Kidney (tissue), 14 donors: ENCODE results near the gene PDZD2. TPM values are rescaled to one million over a fixed set of nuclear protein-coding genes. Genes with fewer than 3 reads are reported as not detected.
"Not testable (repeated sequence)": the region's sequence is repeated elsewhere in the genome, so short reads cannot be mapped to it uniquely, and the experiment has no call there.

Source experiments
- DNase-seq, 5 donors: peaks; one replicate each; pipeline ENCODE4 v3.0.0-alpha.2; 2013 to 2020
- FAIRE-seq: peaks from 2 replicates; lab custom pipeline; 2012; peaks lifted over from hg19 to GRCh38; lab: Jason Lieb, UNC
- H3K27ac ChIP-seq, 2 donors: one replicate each; pipeline ENCODE4 v1.7.0; 2013; ENCODE audit warnings: low read depth in 2 of 2, low read length in 2 of 2, inconsistent platforms in 1 of 2
- H3K27me3 ChIP-seq: one replicate; pipeline ENCODE4 v1.7.1; 2013; ENCODE audit warnings: low read length, inconsistent platforms; ENCODE audit not compliant: control insufficient read depth, insufficient read depth
- H3K36me3 ChIP-seq, 3 donors: one replicate each; pipeline versions ENCODE4 v1.7.0 to v1.7.1; 2013; ENCODE audit warnings: low read length in 3 of 3, control low read depth in 1 of 3, inconsistent platforms in 1 of 3; ENCODE audit not compliant: insufficient read depth in 3 of 3, control insufficient read depth in 2 of 3
- H3K4me1 ChIP-seq, 3 donors: one replicate each; pipeline versions ENCODE4 v1.7.0 to v1.7.1; 2013; ENCODE audit warnings: low read length in 3 of 3, inconsistent platforms in 1 of 3, low read depth in 1 of 3; ENCODE audit not compliant: control insufficient read depth in 2 of 3, insufficient read depth in 2 of 3
- H3K4me3 ChIP-seq, 3 donors: one replicate each; pipeline versions ENCODE4 v1.7.0 to v1.8.1; 2013; ENCODE audit warnings: low read length in 3 of 3, control low read depth in 1 of 3, inconsistent platforms in 1 of 3
- H3K9ac ChIP-seq, 3 donors: one replicate each; pipeline versions ENCODE4 v1.7.0 to v1.7.1; 2013; ENCODE audit warnings: low read length in 3 of 3, control low read depth in 1 of 3, inconsistent platforms in 1 of 3
- H3K9me3 ChIP-seq, 3 donors: one replicate each; pipeline versions ENCODE4 v1.7.0 to v1.7.1; 2013; ENCODE audit warnings: low read length in 3 of 3, control low read depth in 1 of 3, inconsistent platforms in 1 of 3; ENCODE audit not compliant: control insufficient read depth in 2 of 3, insufficient read depth in 1 of 3
- intact Hi-C: fragments of 100-400 bp; cut with DNase I; formaldehyde crosslinking; loops from one replicate; pipeline ENCODE4 v1.11.1; 2022
- polyA plus RNA-seq: library from polyadenylated mRNA; stranded (reverse); fragments of 350-450 nt; fragmentation: Illumina TruSeq; extraction: RNeasy Lipid Tissue Mini Kit (QIAGEN cat#74804); gene quantifications from one replicate; pipeline ENCODE4 v1.2.3, GENCODE V29; 2014; ENCODE audit warnings: low read depth, low replicate concordance; ENCODE audit not compliant: insufficient read depth
- total RNA-seq: library from RNA; stranded (reverse); fragmentation: NEBNext Ultra II Directional; extraction: Animal tissue kit (Norgen Biotek cat#: 25700); gene quantifications from one replicate; pipeline ENCODE4 v1.2.1, GENCODE V29; 2021
- TF ChIP-seq, protein P1 (sequence below): IDR thresholded peaks from 3 replicates; pipeline ENCODE4 v1.5.1; 2012; ENCODE audit warnings: mild to moderate bottlenecking, moderate library complexity, borderline replicate concordance; ENCODE audit not compliant: insufficient read depth; ENCODE audit errors: extremely low read depth
- donor health status: control.
- donor health status: control.
- donor health status: control.
- donor health status: control.
- donor health status: control.
- donor health status: DM: yes; HTN: yes; CAD: no.
- donor health status: Normal renal cell carcinoma (clear cell type).

PDZD2 gene
- total and polyA plus RNA-seq, 2 donors from 2014 or later: 6.2 to 14.8 TPM

DNA sequence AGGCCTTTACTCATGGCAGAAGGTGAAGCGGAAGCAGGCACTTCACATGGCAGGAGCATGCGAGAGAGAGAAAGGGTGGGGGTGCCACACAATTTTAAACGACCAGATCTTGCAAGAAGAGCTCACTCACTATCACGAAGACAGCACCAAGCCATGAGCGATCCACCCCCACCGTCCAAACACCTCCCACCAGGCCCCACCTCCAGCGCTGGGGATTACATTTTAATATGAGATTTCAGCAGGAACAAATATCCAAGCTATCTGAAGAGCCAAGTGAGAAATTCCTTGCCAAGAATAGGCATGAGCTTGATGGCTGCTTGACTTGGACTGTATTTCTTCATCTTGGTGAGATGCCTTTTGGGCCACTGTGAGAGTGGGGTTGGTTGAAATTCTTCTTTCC, 88.0 kb downstream of the PDZD2 start:
- DNase-seq (no peak), FAIRE-seq (no peak)
- no peaks in the 10 kb centered on the region for H3K27me3 ChIP-seq

GRCh38 chr5:31728039-31728438, 89.1 kb downstream of the PDZD2 start:
- no peaks in the 10 kb centered on the region for H3K9me3 ChIP-seq
- no peaks in the 10 kb centered on the region for H3K4me1 ChIP-seq
- FAIRE-seq (no peak), DNase-seq (no peak)
- no peaks in the 10 kb centered on the region for H3K27me3 ChIP-seq
- H3K27ac ChIP-seq: no peak overlapping the region
- no peak overlapping the region for H3K9ac ChIP-seq
- TF ChIP-seq, protein P1, sequence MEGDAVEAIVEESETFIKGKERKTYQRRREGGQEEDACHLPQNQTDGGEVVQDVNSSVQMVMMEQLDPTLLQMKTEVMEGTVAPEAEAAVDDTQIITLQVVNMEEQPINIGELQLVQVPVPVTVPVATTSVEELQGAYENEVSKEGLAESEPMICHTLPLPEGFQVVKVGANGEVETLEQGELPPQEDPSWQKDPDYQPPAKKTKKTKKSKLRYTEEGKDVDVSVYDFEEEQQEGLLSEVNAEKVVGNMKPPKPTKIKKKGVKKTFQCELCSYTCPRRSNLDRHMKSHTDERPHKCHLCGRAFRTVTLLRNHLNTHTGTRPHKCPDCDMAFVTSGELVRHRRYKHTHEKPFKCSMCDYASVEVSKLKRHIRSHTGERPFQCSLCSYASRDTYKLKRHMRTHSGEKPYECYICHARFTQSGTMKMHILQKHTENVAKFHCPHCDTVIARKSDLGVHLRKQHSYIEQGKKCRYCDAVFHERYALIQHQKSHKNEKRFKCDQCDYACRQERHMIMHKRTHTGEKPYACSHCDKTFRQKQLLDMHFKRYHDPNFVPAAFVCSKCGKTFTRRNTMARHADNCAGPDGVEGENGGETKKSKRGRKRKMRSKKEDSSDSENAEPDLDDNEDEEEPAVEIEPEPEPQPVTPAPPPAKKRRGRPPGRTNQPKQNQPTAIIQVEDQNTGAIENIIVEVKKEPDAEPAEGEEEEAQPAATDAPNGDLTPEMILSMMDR: no peak
- intact Hi-C loops: no loop called here
- H3K36me3 ChIP-seq: no peaks in the 10 kb centered on the region
- no peak overlapping the region for H3K4me3 ChIP-seq

More for the DNA sequence above, 88.0 kb downstream of the PDZD2 start:
- Histone ChIP-seq H3K9me3 (no peaks in the 10 kb centered on the region), H3K27ac (no peak overlapping the region), H3K4me3 (no peak overlapping the region), H3K4me1 (no peaks in the 10 kb centered on the region), H3K9ac (no peak overlapping the region), H3K36me3 (no peaks in the 10 kb centered on the region)
- intact Hi-C loops: no loop called here
- TF ChIP-seq, protein P1: no peak

- H3K4me1 ChIP-seq, H3K9ac ChIP-seq, FAIRE-seq, DNase-seq, H3K27ac ChIP-seq, intact Hi-C loops, H3K9me3 ChIP-seq, H3K4me3 ChIP-seq, H3K36me3 ChIP-seq, H3K27me3 ChIP-seq: not testable (repeated sequence)
These were observed 89.9 kb downstream of the PDZD2 start for GRCh38 chr5:31728806-31729205.

GRCh38 chr5:31730139-31730538, 91.2 kb downstream of the PDZD2 start:
- no peaks in the 10 kb centered on the region for H3K36me3 ChIP-seq
- TF ChIP-seq, protein P1: no peak
- H3K4me3 ChIP-seq: no peak overlapping the region
- no peaks in the 10 kb centered on the region for H3K27me3 ChIP-seq
- DNase-seq (no peak), FAIRE-seq (no peak)
- H3K4me1 ChIP-seq: no peaks in the 10 kb centered on the region
- H3K9ac ChIP-seq: no peak overlapping the region
- H3K27ac ChIP-seq: no peak overlapping the region
- intact Hi-C loops: no loop called here
- H3K9me3 ChIP-seq: no peaks in the 10 kb centered on the region
